GM12872 (cell line): ENCODE data around the gene ABHD16B.

Experiments used
- TF ChIP-seq, protein P1 (sequence below): IDR thresholded peaks from 3 replicates; pipeline ENCODE4 v1.5.1; 2011; ENCODE audit warnings: low read depth, mild to moderate bottlenecking, low read length, moderate library complexity; ENCODE audit not compliant: insufficient read depth

The ABHD16B gene

DNA sequence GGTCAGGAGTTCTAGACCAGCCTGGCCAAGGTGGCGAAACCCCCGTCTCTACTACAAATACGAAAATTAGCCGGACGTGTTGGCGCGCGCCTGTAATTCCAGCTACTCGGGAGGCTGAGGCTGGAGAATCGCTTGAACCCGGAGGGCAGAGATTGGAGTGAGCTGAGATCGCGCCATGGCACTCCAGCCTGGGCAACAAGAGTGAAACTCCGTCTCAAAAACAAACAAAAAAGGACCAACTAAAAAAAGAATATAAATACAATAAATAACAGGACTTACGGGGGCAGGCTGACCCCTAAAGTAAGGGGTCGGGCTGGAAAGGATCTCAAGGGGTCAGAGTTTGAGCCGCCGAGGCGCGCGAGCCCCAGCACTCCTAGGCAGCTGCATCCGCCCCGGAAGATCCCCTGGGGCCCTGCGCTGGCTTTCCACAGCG lies 3.3 kb downstream of the ABHD16B start:
- TF ChIP-seq, protein P1, sequence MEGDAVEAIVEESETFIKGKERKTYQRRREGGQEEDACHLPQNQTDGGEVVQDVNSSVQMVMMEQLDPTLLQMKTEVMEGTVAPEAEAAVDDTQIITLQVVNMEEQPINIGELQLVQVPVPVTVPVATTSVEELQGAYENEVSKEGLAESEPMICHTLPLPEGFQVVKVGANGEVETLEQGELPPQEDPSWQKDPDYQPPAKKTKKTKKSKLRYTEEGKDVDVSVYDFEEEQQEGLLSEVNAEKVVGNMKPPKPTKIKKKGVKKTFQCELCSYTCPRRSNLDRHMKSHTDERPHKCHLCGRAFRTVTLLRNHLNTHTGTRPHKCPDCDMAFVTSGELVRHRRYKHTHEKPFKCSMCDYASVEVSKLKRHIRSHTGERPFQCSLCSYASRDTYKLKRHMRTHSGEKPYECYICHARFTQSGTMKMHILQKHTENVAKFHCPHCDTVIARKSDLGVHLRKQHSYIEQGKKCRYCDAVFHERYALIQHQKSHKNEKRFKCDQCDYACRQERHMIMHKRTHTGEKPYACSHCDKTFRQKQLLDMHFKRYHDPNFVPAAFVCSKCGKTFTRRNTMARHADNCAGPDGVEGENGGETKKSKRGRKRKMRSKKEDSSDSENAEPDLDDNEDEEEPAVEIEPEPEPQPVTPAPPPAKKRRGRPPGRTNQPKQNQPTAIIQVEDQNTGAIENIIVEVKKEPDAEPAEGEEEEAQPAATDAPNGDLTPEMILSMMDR = no peak

DNA sequence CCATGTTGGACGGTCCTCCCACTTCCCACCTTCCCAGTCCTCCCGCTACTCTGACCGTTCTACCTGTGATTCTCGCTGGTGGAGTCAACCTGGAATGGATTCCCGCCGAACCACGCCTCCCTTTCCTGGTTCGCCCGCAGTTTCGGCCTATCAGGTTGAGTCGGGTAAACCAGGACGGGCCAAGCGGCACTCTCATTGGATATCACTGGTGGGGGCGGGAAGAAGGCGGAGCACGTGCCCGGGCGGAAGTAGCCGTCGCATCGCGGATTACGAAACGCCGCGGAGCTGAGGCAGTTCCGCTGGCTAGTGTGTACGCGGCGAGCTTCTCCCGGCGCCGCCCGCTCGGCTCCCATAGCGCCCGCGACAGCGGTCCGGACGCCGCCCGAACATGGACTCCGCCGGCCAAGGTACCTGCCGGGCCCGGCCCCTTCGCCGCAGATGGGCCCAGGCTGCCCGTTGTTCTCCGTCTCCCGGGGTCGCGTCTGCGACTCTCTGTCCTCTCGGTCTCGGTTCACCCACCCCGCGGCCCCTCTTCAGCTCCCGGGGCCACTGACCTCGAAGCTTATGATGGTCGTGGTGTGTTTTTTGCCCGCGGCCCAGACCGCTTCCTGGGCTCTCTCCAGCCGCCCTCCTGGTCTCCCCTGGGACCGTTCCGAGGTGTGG lies 3.8 kb downstream of the ABHD16B start, which contains the start of gene TPD52L2:
Gene TPD52L2 (plus strand): TSS at position 293 of the 663 bp plus-strand sequence. CDS start 96 bp downstream, at position 389.
- TF ChIP-seq, protein P1 = no peak

DNA sequence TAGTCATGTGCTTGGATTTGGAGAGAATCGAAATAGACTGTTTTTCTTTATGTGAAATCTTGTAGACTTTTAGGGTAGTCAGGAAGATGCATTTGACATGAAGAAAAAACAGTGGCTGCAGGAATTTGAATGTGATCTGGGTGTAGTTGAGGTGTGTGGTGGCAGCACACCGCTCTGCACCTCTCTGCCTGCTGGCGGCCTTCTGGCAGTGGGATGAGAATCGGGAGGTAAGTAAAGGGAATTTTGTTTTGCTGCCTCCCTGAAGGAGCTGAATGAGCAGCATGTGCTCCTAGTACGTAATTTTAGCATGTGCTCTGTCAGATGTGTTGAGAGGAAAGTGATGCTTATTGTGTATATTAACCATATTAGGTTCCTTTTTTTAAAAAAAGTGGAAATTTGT lies 7.0 kb downstream of the ABHD16B start:
- TF ChIP-seq, protein P1 = no peak

DNA sequence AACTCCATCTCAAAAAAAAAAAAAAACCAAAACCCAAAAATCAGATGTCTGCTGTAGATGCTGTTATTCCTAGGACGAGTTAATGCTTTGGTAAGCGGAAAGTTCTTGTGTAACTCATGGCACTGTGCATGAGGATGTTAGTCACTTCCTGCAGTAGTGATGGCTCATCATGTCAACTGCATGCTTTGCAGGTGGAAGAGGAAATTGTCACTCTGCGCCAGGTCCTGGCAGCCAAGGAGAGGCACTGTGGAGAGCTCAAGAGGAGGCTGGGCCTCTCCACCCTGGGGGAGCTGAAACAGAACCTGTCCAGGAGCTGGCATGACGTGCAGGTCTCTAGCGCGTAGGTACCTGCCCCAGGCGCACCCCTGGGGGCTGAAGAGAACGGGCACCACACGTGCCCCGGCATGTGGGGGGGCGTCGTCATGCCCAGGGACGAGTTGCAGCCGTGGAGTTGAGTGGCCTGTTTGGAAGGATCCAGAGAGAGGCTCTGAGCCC lies 12.2 kb downstream of the ABHD16B start:
- TF ChIP-seq, protein P1 = no peak

DNA sequence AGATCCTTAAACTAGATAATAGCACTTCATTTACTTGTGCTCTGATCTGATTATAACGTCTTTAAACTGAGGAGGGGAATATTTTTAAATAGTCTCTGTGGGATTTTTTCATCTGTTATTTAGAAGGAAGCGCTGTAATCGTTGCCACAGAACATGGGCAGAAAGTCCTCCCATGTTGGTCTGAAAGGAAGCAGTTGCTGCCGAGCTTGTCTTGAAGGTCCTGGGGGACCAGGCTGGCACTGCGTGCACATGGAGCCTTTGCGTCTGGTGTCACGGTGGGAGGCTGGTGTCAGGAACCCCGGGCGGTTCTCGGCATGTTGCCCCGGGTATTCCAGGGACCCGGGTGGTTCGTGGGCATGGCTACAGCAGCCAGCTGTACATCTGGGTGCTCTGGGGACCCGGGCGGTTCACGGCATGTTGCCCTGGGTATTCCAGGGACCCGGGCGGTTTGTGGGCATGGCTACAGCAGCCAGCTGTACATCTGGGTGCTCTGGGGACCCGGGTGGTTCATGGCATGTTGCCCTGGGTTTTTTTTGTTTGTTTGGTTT lies 15.3 kb downstream of the ABHD16B start:
- TF ChIP-seq, protein P1 = no peak

DNA sequence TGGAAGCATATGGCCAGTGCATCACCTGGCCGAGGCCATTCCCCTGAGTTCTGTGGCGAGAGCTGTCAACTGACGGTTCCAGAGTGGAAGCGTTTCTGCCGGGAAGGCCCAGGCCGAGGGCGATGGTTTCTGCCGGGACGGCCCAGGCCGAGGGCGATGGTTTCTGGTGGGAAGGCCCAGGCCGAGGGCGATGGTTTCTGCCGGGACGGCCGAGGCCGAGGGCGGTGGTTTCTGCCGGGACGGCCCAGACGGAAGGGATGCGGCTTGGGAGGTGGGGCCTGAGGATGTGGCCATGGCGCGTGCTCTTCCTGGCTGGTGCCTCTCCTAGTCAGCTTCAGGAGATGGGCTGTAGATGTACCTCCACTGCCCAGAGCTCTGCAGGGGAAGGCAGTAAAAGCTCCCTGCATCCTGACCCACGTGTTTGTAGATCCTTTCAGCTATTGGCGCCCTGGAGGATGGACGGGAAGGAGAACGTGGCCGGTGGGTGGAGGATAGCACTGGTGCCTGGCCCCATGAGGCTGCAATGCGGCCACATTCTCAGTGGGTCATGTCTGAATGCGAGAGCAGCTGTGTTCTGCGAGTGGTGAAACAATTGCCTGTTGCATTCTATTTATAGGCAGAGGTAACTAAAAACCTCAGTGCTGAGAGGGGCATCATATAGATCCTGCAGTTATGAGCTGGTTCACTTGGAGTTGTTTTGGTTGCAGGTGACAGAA lies 16.6 kb downstream of the ABHD16B start:
- TF ChIP-seq, protein P1 = no peak

DNA sequence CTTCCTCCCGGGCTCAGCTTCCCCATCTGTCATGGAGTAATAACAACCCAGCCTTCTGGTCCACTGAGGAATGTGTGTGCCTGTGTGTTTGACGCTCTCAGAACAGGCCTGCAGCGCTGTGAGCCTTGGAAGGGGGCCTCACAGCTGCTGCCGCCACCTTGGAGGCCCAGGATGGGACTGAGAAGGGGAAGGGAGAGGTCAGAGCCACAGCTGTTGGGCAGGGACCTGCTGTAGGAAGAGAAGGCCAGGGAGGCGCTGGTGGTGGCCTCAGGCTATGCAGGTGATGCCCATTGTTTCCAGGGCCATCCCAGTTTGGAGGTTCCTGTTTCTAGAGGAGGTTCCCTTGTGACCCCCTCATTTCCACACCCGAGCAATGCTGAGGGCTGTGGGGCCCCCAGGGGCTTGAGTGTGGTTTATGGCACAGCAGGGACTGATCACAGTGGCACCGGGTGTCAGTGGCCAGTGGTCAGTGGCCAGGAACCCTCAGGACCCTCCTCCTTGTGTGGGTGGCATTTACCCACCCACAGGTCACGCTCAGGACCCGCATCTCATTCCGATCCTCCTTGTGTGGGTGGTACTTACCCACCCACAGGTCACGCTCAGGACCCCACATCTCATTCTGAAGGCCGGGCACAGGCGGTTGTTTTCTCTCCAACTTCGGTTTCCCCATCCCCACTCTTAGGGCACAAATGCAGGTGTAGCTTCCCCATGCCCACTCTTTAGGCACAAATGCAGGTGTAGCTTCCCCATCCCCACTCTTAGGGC lies 17.8 kb downstream of the ABHD16B start:
- TF ChIP-seq, protein P1 = no peak
